Mesodermal cell (in vitro differentiated cells): ENCODE data around the gene DHRS1.

ENCODE experiments used
- H3K27ac ChIP-seq: 2 replicates; pipeline ENCODE4 v1.7.0; 2013; ENCODE audit warnings: mild to moderate bottlenecking, low read depth, low read length, moderate library complexity; ENCODE audit not compliant: severe bottlenecking
- H3K36me3 ChIP-seq: 2 replicates; pipeline ENCODE4 v1.7.1; 2013; ENCODE audit warnings: mild to moderate bottlenecking, low read length, moderate library complexity; ENCODE audit not compliant: control insufficient read depth, insufficient read depth
- H3K4me1 ChIP-seq: one replicate; pipeline ENCODE4 v1.7.1; 2013; ENCODE audit warnings: mild to moderate bottlenecking, low read length; ENCODE audit not compliant: insufficient read depth, control insufficient read depth, poor library complexity, severe bottlenecking
- H3K4me3 ChIP-seq: 2 replicates; pipeline ENCODE4 v1.7.0; 2013; ENCODE audit warnings: low read length, control low read depth, mild to moderate bottlenecking; ENCODE audit not compliant: insufficient read depth, poor library complexity, severe bottlenecking; ENCODE audit errors: extremely low read depth
- H3K9me3 ChIP-seq: 2 replicates; pipeline ENCODE4 v1.7.1; 2013; ENCODE audit warnings: mild to moderate bottlenecking, low read length, moderate library complexity; ENCODE audit not compliant: control insufficient read depth
- WGBS, 2 experiments: methylation state at CpG; one replicate each; pipeline ENCODE4 v1.1.5; 2013; ENCODE audit warnings: missing lambda C conversion rate in 2 of 2; ENCODE audit not compliant: insufficient coverage in 2 of 2; 5-methylcytosine and 5-hydroxymethylcytosine counted together

Gene DHRS1

GRCh38 chr14:24261256-24261968, 38.2 kb downstream of the DHRS1 start:
- Histone ChIP-seq H3K9me3 (no peaks in the 10 kb centered on the region), H3K36me3 (peaks cover 8% of the 10 kb centered on the region), H3K4me1 (peaks cover 3% of the 10 kb centered on the region), H3K27ac (no peak overlapping the region), H3K4me3 (no peak overlapping the region)
- WGBS, 2 experiments, result 87 to 94% methylated on average over 18 to 20 of the region's 20 CpGs

- H3K9me3 ChIP-seq, result no peaks in the 10 kb centered on the region
- H3K27ac ChIP-seq, result no peak overlapping the region
- 60 to 76% methylated on average over 1 to 3 of the region's 4 CpGs for WGBS, 2 experiments
- peaks cover 3% of the 10 kb centered on the region for H3K4me1 ChIP-seq
- no peak overlapping the region for H3K4me3 ChIP-seq
- H3K36me3 ChIP-seq, result peaks cover 4% of the 10 kb centered on the region
Measured at GRCh38 chr14:24260780-24261157, 38.8 kb downstream of the DHRS1 start.

- H3K27ac ChIP-seq, result no peak overlapping the region
- no peak overlapping the region for H3K4me3 ChIP-seq
- 90 to 93% methylated on average over 11 to 12 of the region's 16 CpGs for WGBS, 2 experiments
- peaks cover 3% of the 10 kb centered on the region for H3K4me1 ChIP-seq
- H3K36me3 ChIP-seq, result peaks cover 4% of the 10 kb centered on the region
- no peaks in the 10 kb centered on the region for H3K9me3 ChIP-seq
Measured at GRCh38 chr14:24260026-24260779, 39.4 kb downstream of the DHRS1 start.

GRCh38 chr14:24259282-24260025, 40.1 kb downstream of the DHRS1 start:
- WGBS, 2 experiments, result 89 to 91% methylated on average over 13 to 14 of the region's 16 CpGs
- Histone ChIP-seq H3K9me3 (no peaks in the 10 kb centered on the region), H3K4me3 (no peak overlapping the region), H3K27ac (no peak overlapping the region), H3K4me1 (peaks cover 3% of the 10 kb centered on the region), H3K36me3 (peaks cover 4% of the 10 kb centered on the region)

GRCh38 chr14:24258548-24259265, 40.9 kb downstream of the DHRS1 start:
- H3K36me3 ChIP-seq, result peaks cover 4% of the 10 kb centered on the region
- H3K4me1 ChIP-seq, result peaks cover 3% of the 10 kb centered on the region
- WGBS, 2 experiments, result 94 to 95% methylated on average over 11 to 17 of the region's 18 CpGs
- no peak overlapping the region for H3K27ac ChIP-seq
- no peaks in the 10 kb centered on the region for H3K9me3 ChIP-seq
- no peak overlapping the region for H3K4me3 ChIP-seq

DNA sequence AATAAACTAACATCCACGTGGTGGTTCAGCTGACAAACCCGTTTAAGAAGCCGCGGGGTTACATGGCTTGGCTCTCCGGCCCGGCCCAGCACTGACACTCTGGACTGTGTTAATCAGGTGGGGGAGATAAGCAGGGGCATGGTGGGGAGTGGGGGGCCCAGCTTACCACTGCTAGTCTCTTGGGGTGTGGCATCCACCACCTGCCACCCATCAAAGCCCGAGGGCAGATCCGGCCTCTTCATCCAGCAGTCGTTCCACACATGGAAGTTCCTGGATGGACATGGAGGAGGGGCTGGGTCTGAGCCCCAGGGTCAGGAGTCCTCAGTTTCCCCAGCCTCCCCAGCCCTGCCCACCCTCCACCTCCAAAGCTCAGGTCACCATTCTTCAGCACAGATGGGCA, 41.5 kb downstream of the DHRS1 start:
- 94 to 97% methylated on average over 5 to 9 of the region's 9 CpGs for WGBS, 2 experiments
- Histone ChIP-seq H3K4me1 (peaks cover 3% of the 10 kb centered on the region), H3K9me3 (no peaks in the 10 kb centered on the region), H3K27ac (no peak overlapping the region), H3K4me3 (no peak overlapping the region), H3K36me3 (peaks cover 4% of the 10 kb centered on the region)

- 77 to 87% methylated on average over 2 to 3 of the region's 4 CpGs for WGBS, 2 experiments
- H3K4me1 ChIP-seq, result peaks cover 7% of the 10 kb centered on the region
- H3K4me3 ChIP-seq, result no peak overlapping the region
- peaks cover 4% of the 10 kb centered on the region for H3K36me3 ChIP-seq
- no peak overlapping the region for H3K27ac ChIP-seq
- no peaks in the 10 kb centered on the region for H3K9me3 ChIP-seq
Measured at GRCh38 chr14:24256960-24257359, 42.6 kb downstream of the DHRS1 start.

DNA sequence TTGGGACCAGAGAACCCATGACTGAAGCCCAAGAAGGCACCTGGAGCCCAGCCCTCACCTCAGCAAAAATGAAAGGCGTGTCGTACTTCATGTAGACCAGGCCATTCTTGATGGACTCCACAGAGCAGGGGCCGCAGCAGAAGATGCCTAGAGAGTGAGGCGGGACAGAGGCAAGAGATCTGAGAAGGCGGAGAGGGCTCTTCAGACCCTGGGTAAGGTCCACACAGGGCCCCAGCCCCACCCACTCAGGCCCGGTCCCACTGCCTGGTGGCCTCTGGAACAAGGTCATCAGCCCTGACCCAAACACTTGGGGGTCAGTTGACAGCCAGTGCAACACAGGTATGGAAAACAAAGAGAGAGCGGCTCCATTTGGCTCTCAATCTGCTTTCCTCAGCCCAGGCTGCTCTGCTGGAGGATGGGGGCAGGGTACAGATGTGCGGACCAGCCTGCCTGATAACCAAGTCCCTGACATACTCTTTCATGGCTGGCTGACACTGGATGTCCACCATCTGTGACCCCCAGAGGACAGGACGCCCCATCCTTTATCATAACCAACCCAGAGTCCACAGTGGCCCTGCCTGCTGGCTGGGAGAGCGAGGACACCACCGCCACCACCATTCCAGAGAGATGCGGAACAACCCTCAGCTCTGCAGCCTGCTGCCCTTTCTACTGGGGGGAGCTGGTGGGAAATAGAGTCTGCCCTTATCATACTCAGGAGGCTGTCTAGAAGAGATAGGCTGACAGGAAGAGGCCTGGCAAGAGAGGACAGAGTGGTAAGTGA, 43.5 kb downstream of the DHRS1 start:
- H3K4me1 ChIP-seq, result peaks cover 7% of the 10 kb centered on the region
- no peak overlapping the region for H3K27ac ChIP-seq
- H3K4me3 ChIP-seq, result no peak overlapping the region
- 91 to 94% methylated on average over 8 to 9 of the region's 12 CpGs for WGBS, 2 experiments
- no peaks in the 10 kb centered on the region for H3K9me3 ChIP-seq
- peaks cover 4% of the 10 kb centered on the region for H3K36me3 ChIP-seq

DNA sequence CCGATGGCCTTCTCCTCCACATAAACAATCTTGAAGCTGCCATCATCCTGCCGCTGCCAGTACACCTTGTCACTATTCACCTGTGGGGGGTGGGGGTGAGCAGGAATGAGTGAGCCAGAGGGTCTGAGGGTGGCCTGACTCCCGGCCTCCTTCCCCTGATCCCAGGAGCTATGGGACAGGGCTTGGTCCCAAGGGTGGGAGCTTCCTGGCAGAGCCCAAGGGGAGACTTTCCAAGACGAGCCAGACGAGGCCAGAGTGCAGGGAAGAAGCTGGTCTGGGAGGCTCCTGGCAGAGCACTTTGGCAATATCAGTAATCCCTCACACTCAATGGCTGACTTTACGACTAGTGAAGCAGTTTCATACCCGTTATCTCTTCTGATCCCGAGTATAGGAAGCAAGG, 44.1 kb downstream of the DHRS1 start:
- 88 to 97% methylated on average over 5 of the region's 8 CpGs for whole genome bisulfite sequencing, 2 experiments
- Histone ChIP-seq H3K36me3 (peaks cover 4% of the 10 kb centered on the region), H3K4me1 (peaks cover 7% of the 10 kb centered on the region), H3K9me3 (no peaks in the 10 kb centered on the region), H3K4me3 (no peak overlapping the region), H3K27ac (no peak overlapping the region)
